ENCODE results near the gene TXNL4A.

Gene TXNL4A

GRCh38 chr18:79964330-79965118 lies 23.8 kb downstream of the TXNL4A start, which contains the start of gene HSBP1L1:
TSS of gene HSBP1L1 (plus strand) at chr18:79964643. CDS start at chr18:79964736, 93 bp downstream.
- DNase-seq (ENCODE audit: low read depth), result no peak

- DNase-seq (ENCODE audit: low read depth), result no peak
Observed at GRCh38 chr18:79963658-79964329, 24.6 kb downstream of the TXNL4A start.

GRCh38 chr18:79962835-79963657 lies 25.3 kb downstream of the TXNL4A start:
- DNase-seq (ENCODE audit: low read depth), result no peak

- peak; percentile 51 for DNase-seq (ENCODE audit: low read depth)
Observed at GRCh38 chr18:79962311-79962710, 26.1 kb downstream of the TXNL4A start.

- DNase-seq (ENCODE audit: low read depth), result peak; percentile 44
Observed at GRCh38 chr18:79961527-79962291, 26.7 kb downstream of the TXNL4A start.

- no peak for DNase-seq (ENCODE audit: low read depth)
Observed at GRCh38 chr18:79960921-79961526, 27.3 kb downstream of the TXNL4A start.

GRCh38 chr18:79960161-79960801 lies 28.1 kb downstream of the TXNL4A start:
- DNase-seq (ENCODE audit: low read depth), result peak; percentile 89

- no peak for DNase-seq (ENCODE audit: low read depth)
Observed at GRCh38 chr18:79958981-79959380, 29.4 kb downstream of the TXNL4A start.

- no peak for DNase-seq (ENCODE audit: low read depth)
Observed at GRCh38 chr18:79956276-79956675, 32.1 kb downstream of the TXNL4A start.

GRCh38 chr18:79955302-79956075 lies 32.9 kb downstream of the TXNL4A start:
- DNase-seq (ENCODE audit: low read depth), result peak; percentile 25

- DNase-seq (ENCODE audit: low read depth), result no peak
Observed at GRCh38 chr18:79954791-79955190, 33.6 kb downstream of the TXNL4A start.

- DNase-seq (ENCODE audit: low read depth), result no peak
Observed at GRCh38 chr18:79953971-79954651, 34.3 kb downstream of the TXNL4A start.

- no peak for DNase-seq (ENCODE audit: low read depth)
Observed at GRCh38 chr18:79952996-79953559, 35.3 kb downstream of the TXNL4A start.

GRCh38 chr18:79952456-79952995 lies 35.8 kb downstream of the TXNL4A start:
- no peak for DNase-seq (ENCODE audit: low read depth)

- DNase-seq (ENCODE audit: low read depth), result peak; percentile 68
Observed at GRCh38 chr18:79951545-79952455, 36.6 kb downstream of the TXNL4A start, which contains the start of gene SLC66A2. TSS of gene SLC66A2 (minus strand) at chr18:79951653. CDS start at chr18:79950926, 727 bp downstream.

- DNase-seq (ENCODE audit: low read depth), result no peak
Observed at GRCh38 chr18:79950515-79951341, 37.6 kb downstream of the TXNL4A start.

All from amniotic epithelial cell (primary cell).